Mesodermal cell (in vitro differentiated cells): ENCODE measurements around the gene GALNT13.

Source experiments
- H3K27ac ChIP-seq: 2 replicates; pipeline ENCODE4 v1.7.0; 2013; ENCODE audit warnings: mild to moderate bottlenecking, low read depth, low read length, moderate library complexity; ENCODE audit not compliant: severe bottlenecking
- H3K36me3 ChIP-seq: 2 replicates; pipeline ENCODE4 v1.7.1; 2013; ENCODE audit warnings: mild to moderate bottlenecking, low read length, moderate library complexity; ENCODE audit not compliant: control insufficient read depth, insufficient read depth
- H3K4me1 ChIP-seq: one replicate; pipeline ENCODE4 v1.7.1; 2013; ENCODE audit warnings: mild to moderate bottlenecking, low read length; ENCODE audit not compliant: insufficient read depth, control insufficient read depth, poor library complexity, severe bottlenecking
- H3K4me3 ChIP-seq: 2 replicates; pipeline ENCODE4 v1.7.0; 2013; ENCODE audit warnings: low read length, control low read depth, mild to moderate bottlenecking; ENCODE audit not compliant: insufficient read depth, poor library complexity, severe bottlenecking; ENCODE audit errors: extremely low read depth
- H3K9me3 ChIP-seq: 2 replicates; pipeline ENCODE4 v1.7.1; 2013; ENCODE audit warnings: mild to moderate bottlenecking, low read length, moderate library complexity; ENCODE audit not compliant: control insufficient read depth
- whole genome bisulfite sequencing, 2 experiments: methylation state at CpG; one replicate each; pipeline ENCODE4 v1.1.5; 2013; ENCODE audit warnings: missing lambda C conversion rate in 2 of 2; ENCODE audit not compliant: insufficient coverage in 2 of 2; 5-methylcytosine and 5-hydroxymethylcytosine counted together

Gene GALNT13

GRCh38 chr2:154446324-154446723 lies 574.6 kb downstream of the GALNT13 start:
- Histone ChIP-seq H3K9me3 (no peaks in the 10 kb centered on the region), H3K4me1 (no peaks in the 10 kb centered on the region), H3K27ac (no peak overlapping the region), H3K4me3 (no peak overlapping the region), H3K36me3 (no peaks in the 10 kb centered on the region)
- no CpG with 5 or more reads among the region's 2 CpGs for WGBS, 2 experiments

- Histone ChIP-seq H3K4me1 (no peaks in the 10 kb centered on the region), H3K27ac (no peak overlapping the region)
- no CpG with 5 or more reads among the region's 2 CpGs for WGBS, 2 experiments
Observed at GRCh38 chr2:154447727-154448418, 576.2 kb downstream of the GALNT13 start.

GRCh38 chr2:154449951-154450658 lies 578.4 kb downstream of the GALNT13 start:
- Histone ChIP-seq H3K27ac (no peak overlapping the region), H3K9me3 (no peaks in the 10 kb centered on the region), H3K36me3 (no peaks in the 10 kb centered on the region), H3K4me3 (no peak overlapping the region), H3K4me1 (no peaks in the 10 kb centered on the region)
- WGBS, 2 experiments, result 71 to 81% methylated on average over 4 to 5 of the region's 6 CpGs

More at GRCh38 chr2:154447727-154448418, 576.2 kb downstream of the GALNT13 start:
- Histone ChIP-seq H3K36me3 (no peaks in the 10 kb centered on the region), H3K9me3 (no peaks in the 10 kb centered on the region), H3K4me3 (no peak overlapping the region)

- Histone ChIP-seq H3K36me3 (no peaks in the 10 kb centered on the region), H3K4me3 (no peak overlapping the region), H3K9me3 (no peaks in the 10 kb centered on the region), H3K4me1 (no peaks in the 10 kb centered on the region), H3K27ac (no peak overlapping the region)
- no CpG with 5 or more reads among the region's 2 CpGs for WGBS, 2 experiments
Observed at GRCh38 chr2:154452471-154452870, 580.7 kb downstream of the GALNT13 start.

GRCh38 chr2:154452906-154453493 lies 581.3 kb downstream of the GALNT13 start:
- no peak overlapping the region for H3K4me3 ChIP-seq
- no peak overlapping the region for H3K27ac ChIP-seq
- 77 to 81% methylated on average over 4 of the region's 4 CpGs for WGBS, 2 experiments
- H3K4me1 ChIP-seq, result no peaks in the 10 kb centered on the region
- H3K9me3 ChIP-seq, result no peaks in the 10 kb centered on the region
- no peaks in the 10 kb centered on the region for H3K36me3 ChIP-seq

- Histone ChIP-seq H3K27ac (no peak overlapping the region), H3K36me3 (no peaks in the 10 kb centered on the region), H3K4me3 (no peak overlapping the region), H3K4me1 (no peaks in the 10 kb centered on the region), H3K9me3 (no peaks in the 10 kb centered on the region)
- WGBS, 2 experiments, result no CpG with 5 or more reads among the region's 4 CpGs
Observed at GRCh38 chr2:154455166-154455565, 583.4 kb downstream of the GALNT13 start.

- Histone ChIP-seq H3K27ac (no peak overlapping the region), H3K36me3 (no peaks in the 10 kb centered on the region), H3K9me3 (no peaks in the 10 kb centered on the region), H3K4me3 (no peak overlapping the region), H3K4me1 (no peaks in the 10 kb centered on the region)
- WGBS, 2 experiments, result 88 to 89% methylated on average over 1 of the region's 2 CpGs
Observed at GRCh38 chr2:154455866-154456265, 584.1 kb downstream of the GALNT13 start.

- H3K27ac ChIP-seq, result no peak overlapping the region
- no peak overlapping the region for H3K4me3 ChIP-seq
- 100% methylated on average over 1 of the region's 2 CpGs for WGBS, 2 experiments
- H3K4me1 ChIP-seq, result no peaks in the 10 kb centered on the region
- H3K9me3 ChIP-seq, result no peaks in the 10 kb centered on the region
- H3K36me3 ChIP-seq, result no peaks in the 10 kb centered on the region
Observed at GRCh38 chr2:154457286-154457685, 585.6 kb downstream of the GALNT13 start.

GRCh38 chr2:154459286-154459685 lies 587.6 kb downstream of the GALNT13 start:
- Histone ChIP-seq H3K4me1 (no peaks in the 10 kb centered on the region), H3K4me3 (no peak overlapping the region), H3K27ac (no peak overlapping the region), H3K36me3 (no peaks in the 10 kb centered on the region), H3K9me3 (no peaks in the 10 kb centered on the region)

GRCh38 chr2:154462634-154463033 lies 590.9 kb downstream of the GALNT13 start:
- WGBS, 2 experiments, result 70 to 86% methylated on average over 2 to 5 of the region's 5 CpGs
- Histone ChIP-seq H3K4me1 (no peaks in the 10 kb centered on the region), H3K9me3 (no peaks in the 10 kb centered on the region), H3K27ac (no peak overlapping the region), H3K36me3 (no peaks in the 10 kb centered on the region), H3K4me3 (no peak overlapping the region)

- Histone ChIP-seq H3K4me3 (no peak overlapping the region), H3K9me3 (no peaks in the 10 kb centered on the region), H3K27ac (no peak overlapping the region), H3K36me3 (no peaks in the 10 kb centered on the region), H3K4me1 (no peaks in the 10 kb centered on the region)
- 94 to 100% methylated on average over 1 to 2 of the region's 4 CpGs for WGBS, 2 experiments
Observed at GRCh38 chr2:154466226-154466625, 594.5 kb downstream of the GALNT13 start.
